ENCODE data around the gene ZNF580. TPM values are rescaled to one million over a fixed set of nuclear protein-coding genes. Genes with fewer than 3 reads are reported as not detected.
A peak's percentile ranks its signal among the peaks of the same experiment; 100 is the strongest.

The ZNF580 gene
- total and polyA plus RNA-seq, 8 donors, result 12.7 to 40.5 (median 18.7) TPM

- Histone ChIP-seq H3K27me3 (no peaks in the 10 kb centered on the region), H3K4me1 (no peaks in the 10 kb centered on the region), H3K36me3 (peaks cover 0 to 29% (median 0%) of the 10 kb centered on the region in 3 donors), H3K4me3 (no peak overlapping the region), H3K27ac (no peak overlapping the region), H3K9me3 (no peaks in the 10 kb centered on the region)
- FAIRE-seq (no peak), DNase-seq (no peak), ATAC-seq (no peak)
- WGBS, 2 donors, result 85 to 88% methylated on average over 8 of the region's 8 CpGs
- intact Hi-C loops (cut with DNase I), result no loop called here
- TF ChIP-seq CTCF (IDR thresholded peaks at IDR 0.05), result no peak
Observed at GRCh38 chr19:55617426-55617825, 23.4 kb upstream of the ZNF580 start.

GRCh38 chr19:55618426-55618825 lies 22.4 kb upstream of the ZNF580 start:
- Histone ChIP-seq H3K4me3 (no peak overlapping the region), H3K36me3 (peaks cover 0 to 29% (median 0%) of the 10 kb centered on the region in 3 donors), H3K27me3 (no peaks in the 10 kb centered on the region), H3K27ac (no peak overlapping the region), H3K9me3 (no peaks in the 10 kb centered on the region), H3K4me1 (no peaks in the 10 kb centered on the region)
- FAIRE-seq (no peak), DNase-seq (no peak), ATAC-seq (no peak)
- intact Hi-C loops (cut with DNase I), result no loop called here
- whole genome bisulfite sequencing, 2 donors, result 82 to 93% methylated on average over 7 of the region's 7 CpGs
- no peak for TF ChIP-seq CTCF (IDR thresholded peaks at IDR 0.05)

- H3K27ac ChIP-seq, result no peak overlapping the region
- H3K36me3 ChIP-seq, result peaks cover 0 to 29% (median 0%) of the 10 kb centered on the region in 3 donors
- H3K4me3 ChIP-seq, result no peak overlapping the region
- peak in 1 of 6 donors; percentile 2 for DNase-seq
- 76 to 92% methylated on average over 3 of the region's 3 CpGs for WGBS, 2 donors
- intact Hi-C loops (cut with DNase I), result no loop called here
- no peak for FAIRE-seq
- no peak for TF ChIP-seq CTCF (IDR thresholded peaks at IDR 0.05)
- no peaks in the 10 kb centered on the region for H3K9me3 ChIP-seq
- ATAC-seq, result no peak
- no peaks in the 10 kb centered on the region for H3K27me3 ChIP-seq
- H3K4me1 ChIP-seq, result peaks cover 0 to 3% (median 0%) of the 10 kb centered on the region in 3 donors
Observed at GRCh38 chr19:55619286-55619685, 21.5 kb upstream of the ZNF580 start.

- Histone ChIP-seq H3K27me3 (no peaks in the 10 kb centered on the region), H3K27ac (no peak overlapping the region), H3K36me3 (peaks cover 0 to 24% (median 0%) of the 10 kb centered on the region in 3 donors), H3K4me3 (no peak overlapping the region), H3K4me1 (peaks cover 0 to 6% (median 0%) of the 10 kb centered on the region in 3 donors), H3K9me3 (no peaks in the 10 kb centered on the region)
- FAIRE-seq, result no peak
- ATAC-seq, result no peak
- 93 to 94% methylated on average over 12 of the region's 12 CpGs for WGBS, 2 donors
- intact Hi-C loops (cut with DNase I), result no loop called here
- DNase-seq, result peak in 1 of 6 donors; percentile 20
- no peak for TF ChIP-seq CTCF (IDR thresholded peaks at IDR 0.05)
Observed at GRCh38 chr19:55620410-55621204, 20.2 kb upstream of the ZNF580 start.

- DNase-seq (no peak), ATAC-seq (no peak), FAIRE-seq (no peak)
- intact Hi-C loops (cut with DNase I), result no loop called here
- H3K27me3 ChIP-seq, result no peaks in the 10 kb centered on the region
- H3K4me1 ChIP-seq, result peaks cover 0 to 6% (median 0%) of the 10 kb centered on the region in 3 donors
- no peaks in the 10 kb centered on the region for H3K9me3 ChIP-seq
- TF ChIP-seq CTCF (IDR thresholded peaks at IDR 0.05), result no peak
- no peak overlapping the region for H3K4me3 ChIP-seq
- no peak overlapping the region for H3K27ac ChIP-seq
- WGBS, 2 donors, result 81% methylated on average over 9 of the region's 9 CpGs
- H3K36me3 ChIP-seq, result peaks cover 0 to 19% (median 0%) of the 10 kb centered on the region in 3 donors
Observed at GRCh38 chr19:55621205-55621672, 19.6 kb upstream of the ZNF580 start.
